PC-9 (cell line): Measurements from ENCODE around the gene SLC8A1.

ENCODE experiments used
- CTCF ChIP-seq: fragments of 200-600 bp; sonication (generic); conservative IDR thresholded peaks from 2 replicates; pipeline ENCODE4 v1.6.1; 2017; ENCODE audit warnings: mixed run types, antibody characterized with exemption, mild to moderate bottlenecking, moderate library complexity
- EZH2 ChIP-seq: fragments of 200-600 bp; sonication (generic); IDR thresholded peaks from 2 replicates; pipeline ENCODE4 v1.8.0; 2017; ENCODE audit warnings: antibody characterized with exemption, low read depth

- no peak for TF ChIP-seq CTCF
- TF ChIP-seq EZH2 = no peak
Measured at GRCh38 chr2:40284797-40285196, 167.1 kb downstream of the SLC8A1 start.
